GM21825 (cell line): ENCODE results near the gene TEAD1.

Experiments used
- ATAC-seq: cut with Tn5 transposase; IDR thresholded peaks from one replicate; pipeline ENCODE4 v1.9.1; 2021; ENCODE audit warnings: mild to moderate bottlenecking, moderate library complexity; ENCODE audit not compliant: unreplicated experiment

TEAD1 gene

DNA sequence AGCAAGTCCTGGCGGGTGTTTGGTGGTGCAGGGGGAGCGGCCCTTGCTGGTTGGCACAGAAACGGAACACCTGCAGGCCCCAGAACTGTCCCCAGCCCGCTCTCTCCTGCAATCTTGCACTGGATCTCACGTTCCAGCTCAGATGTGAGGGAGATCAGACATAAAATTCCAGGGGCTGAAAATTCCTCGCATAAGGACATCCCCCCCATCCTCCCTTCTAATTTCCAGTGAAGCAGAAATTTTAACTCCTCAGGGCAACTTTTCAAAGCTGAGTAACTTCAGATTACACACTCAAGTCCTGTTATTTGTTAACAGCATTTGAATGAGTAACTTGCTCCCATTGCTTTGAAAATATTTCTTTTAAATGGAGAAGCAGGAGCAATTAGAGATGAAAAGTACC is 294.6 kb downstream of the TEAD1 start:
- no peak for ATAC-seq

DNA sequence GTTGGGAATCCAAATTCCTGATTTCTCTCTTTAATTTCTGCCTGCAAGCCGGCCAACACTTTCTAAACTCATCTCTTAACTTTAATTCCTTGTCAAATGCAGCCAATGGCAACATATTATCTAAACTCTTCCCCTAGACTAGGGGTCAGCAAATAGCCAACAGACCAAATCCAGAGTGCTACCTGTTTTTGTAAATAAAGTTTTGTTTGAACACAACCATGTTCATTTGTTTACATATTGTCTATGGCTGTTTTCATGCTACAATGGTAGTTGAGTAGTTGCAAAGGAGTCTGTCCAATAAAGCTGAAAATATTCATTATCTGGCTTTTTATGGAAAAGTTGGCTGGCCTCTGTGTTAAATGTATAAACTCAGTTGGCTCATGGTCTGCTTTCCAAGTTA is 297.7 kb downstream of the TEAD1 start:
- ATAC-seq = no peak

DNA sequence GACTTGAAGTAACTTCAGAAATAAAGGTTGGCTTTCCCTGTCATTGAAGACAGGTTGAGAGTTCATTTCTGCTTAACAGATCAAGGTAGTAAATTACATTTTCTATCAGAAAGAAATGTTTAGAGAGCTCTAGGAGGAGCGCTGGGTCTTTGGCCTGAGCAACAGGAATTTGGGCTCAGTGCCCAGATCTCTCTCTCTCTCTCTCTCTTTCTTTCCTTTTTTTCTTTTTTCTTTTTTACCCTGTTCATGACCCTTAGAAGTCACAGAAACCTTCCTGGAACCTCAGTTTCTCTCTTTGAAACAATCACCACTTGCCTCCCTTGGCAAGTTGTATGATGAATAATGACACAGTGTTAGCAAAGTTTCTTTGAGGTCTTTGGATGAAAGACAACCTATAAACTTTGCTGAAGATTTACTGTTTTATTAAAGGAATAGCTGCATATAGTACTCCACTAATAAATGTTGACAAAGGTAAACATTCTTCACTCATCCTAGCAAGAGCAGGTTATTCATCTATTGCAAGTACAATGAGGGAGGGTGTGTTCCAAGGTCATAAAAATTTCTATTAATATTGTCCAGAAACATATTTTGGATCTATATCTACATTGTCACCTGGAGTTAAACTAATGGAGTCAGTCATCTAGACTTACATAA is 299.4 kb downstream of the TEAD1 start:
- ATAC-seq = no peak

DNA sequence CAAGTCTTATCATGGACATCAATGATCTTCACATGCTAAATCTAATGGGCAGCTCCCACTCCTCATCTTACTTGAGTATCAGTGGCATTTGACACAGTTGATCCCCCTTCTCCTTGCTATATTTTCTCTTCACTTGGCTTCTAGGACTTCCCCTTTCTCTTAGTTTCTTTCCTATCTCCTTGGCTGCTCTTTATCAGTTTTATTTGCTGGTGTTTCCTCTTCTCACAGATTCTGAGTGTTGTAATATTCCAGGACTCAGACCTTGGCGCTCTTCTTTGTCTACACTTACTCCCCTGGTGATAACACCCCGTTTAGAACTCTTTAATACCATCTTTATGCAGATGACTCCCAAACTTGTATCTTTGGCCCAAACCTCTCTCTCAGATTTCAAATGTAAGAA is 301.0 kb downstream of the TEAD1 start:
- no peak for ATAC-seq

DNA sequence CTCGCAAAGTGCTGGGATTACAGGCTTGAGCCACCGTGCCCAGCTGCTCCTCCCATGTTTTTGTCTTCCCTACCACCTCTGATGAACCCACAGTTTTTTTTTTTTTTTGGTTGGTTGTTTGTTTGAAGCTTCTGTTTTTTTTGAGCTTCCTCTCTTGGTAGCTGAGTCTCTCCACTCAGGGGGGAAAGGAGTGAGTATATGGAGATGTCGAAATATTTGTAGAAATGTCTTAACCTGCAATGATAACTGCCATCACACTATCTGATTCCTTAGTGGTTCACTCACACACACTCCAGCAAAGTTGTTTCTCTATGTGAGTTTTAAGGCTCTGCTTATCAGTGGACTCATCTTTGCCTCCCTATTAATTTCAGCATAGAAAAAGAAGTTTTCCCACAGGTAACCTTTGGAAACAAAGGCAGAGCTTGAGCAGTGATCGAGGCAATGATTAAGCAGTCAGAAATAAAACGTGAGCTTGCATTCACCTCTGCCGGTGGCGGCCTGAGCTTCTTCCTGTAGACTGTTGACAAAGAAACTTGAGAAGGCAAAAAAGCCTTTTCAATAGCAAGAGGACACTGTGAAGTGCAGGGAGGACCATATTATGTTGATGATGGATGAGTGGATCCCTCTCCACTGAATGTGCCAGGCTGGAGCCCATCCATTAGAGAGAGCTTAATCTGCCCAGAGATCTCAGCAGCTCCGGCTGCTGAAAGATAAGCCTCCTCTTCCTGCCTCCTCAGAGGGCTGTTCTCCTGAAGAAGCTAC is 305.9 kb downstream of the TEAD1 start:
- ATAC-seq = no peak

DNA sequence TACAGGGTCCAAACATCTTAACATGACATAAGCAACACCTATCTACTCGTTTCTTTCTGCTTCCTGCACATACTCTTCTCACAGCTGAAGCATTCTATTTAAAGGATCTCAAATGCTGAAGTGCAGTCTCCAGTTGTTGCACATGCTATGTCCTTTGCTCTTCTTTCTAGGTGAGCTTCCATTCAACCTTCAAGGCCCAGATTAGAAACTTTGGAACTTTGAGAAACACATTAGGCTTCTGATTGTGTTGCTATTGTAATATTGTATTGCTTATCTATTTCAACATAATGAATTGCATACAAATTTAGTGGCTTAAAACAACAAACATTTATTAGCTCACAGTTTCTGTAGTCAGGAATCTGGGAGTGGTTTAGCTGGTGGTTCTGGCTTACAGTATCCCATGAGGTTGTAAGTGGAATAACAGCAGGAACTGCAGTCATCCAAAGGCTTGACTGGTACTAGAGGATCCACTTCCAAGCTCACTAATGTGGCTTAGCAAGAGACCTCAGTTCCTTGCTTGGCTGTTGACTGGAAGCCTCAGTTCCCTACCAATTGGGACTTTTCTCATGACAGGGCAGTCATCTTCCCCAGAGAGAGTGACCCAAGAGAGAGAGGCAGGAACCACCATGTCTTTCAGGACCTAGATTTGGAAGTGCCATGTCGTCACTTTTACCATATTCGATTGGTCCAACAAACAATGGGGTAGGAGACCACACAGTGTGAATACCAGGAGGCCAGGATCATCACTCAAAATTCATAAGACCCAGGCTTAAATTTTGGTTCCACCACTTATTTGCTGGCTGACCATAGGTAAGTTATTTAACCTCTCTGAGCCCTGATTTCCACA is 307.7 kb downstream of the TEAD1 start:
- ATAC-seq = no peak

DNA sequence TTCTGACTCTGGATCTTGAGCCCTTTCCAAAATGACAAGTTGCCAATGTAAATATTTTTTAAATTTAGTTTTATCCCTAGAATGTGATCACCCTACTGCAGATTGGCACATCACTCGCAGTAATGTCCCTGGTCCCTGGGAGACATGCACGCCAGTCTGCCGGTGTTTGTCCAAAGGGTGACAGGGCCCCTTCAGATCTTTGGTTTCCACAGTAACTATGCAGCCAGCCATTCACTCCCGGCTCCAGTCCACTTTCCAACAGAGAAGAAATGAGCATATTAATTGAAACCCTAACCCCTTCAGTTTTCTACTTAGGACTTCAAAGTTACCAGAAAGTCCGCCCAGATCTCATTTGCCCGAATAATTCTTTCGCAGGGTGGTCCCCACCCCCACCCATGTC is 309.1 kb downstream of the TEAD1 start:
- no peak for ATAC-seq

DNA sequence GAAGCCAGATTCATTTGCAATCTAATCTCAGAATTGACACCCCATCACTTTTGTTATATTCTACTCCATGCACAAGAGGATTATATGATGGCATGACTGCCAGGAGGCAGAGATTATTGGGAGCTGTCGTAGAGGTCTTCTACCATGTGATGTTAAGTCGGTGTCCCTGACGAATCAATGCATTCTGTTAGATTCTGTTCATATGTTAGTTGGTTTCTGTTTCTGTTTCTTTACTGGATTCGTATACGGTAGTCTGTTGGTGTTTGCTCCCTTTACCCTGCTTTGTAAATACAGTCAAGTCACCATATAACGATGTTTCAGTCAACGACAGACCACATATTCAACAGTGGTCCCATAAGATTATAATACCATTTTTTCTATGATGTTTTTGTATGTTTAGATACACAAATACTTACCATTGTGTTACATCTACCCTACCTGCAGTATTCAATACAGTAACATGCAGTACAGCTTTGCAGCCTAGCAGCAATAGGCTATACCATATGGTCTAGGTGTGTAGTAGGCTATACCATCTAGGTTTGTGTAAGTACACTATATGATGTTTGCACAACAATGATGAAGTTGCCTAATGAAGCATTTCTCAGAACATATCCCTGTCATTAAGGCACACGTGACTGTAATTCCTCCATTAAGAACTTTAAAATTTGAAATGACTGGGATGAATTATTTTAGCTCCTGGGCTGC is 312.1 kb downstream of the TEAD1 start:
- ATAC-seq = no peak

DNA sequence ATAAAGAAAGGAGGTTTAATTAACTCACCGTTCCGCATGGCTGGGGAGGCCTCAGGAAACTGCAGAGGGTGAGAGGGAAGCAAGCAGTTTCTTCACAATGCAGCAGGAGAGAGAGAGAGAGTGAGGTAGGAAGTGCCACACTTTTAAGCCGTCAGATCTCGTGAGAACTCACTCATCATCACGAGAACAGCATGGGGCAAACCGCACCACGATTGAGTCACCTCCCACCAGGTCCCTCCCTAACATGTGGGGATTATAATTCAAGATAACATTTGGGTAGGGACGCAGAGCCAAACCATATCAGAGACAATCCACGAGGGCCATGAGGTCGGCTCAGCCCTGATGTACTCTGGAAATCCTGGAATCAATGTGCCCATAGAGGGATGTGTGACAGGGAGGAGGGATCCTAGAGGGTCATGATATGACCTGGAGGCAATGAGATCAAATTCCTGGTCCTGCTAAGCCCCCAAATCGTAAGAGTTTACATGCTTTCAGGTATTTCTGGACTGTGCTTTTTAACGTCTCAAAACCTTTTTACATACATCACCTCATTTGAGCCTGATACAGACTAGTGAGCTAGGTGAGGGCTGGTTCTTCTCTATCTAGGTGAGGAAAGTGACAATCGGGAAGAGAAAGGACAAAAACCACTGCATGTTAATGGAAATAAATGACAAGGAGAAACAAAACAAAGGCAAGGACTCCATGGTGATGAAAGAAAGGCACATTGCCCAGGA is 315.4 kb downstream of the TEAD1 start:
- ATAC-seq = no peak

DNA sequence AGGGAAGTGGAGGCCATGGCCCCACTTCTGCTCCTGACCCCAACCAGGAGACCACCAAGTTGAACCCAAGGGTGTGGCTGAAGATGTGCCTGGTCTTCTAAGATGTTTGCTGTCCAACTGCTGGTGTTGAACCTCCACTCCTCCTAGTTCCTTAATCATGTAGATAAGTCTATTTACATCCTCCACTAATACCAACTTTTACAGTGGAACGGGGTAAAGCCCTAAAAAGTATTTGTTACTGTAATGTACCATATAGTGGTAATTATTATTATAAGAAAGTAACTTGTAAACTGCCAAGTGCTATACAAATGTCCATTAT is 315.9 kb downstream of the TEAD1 start:
- ATAC-seq = no peak

DNA sequence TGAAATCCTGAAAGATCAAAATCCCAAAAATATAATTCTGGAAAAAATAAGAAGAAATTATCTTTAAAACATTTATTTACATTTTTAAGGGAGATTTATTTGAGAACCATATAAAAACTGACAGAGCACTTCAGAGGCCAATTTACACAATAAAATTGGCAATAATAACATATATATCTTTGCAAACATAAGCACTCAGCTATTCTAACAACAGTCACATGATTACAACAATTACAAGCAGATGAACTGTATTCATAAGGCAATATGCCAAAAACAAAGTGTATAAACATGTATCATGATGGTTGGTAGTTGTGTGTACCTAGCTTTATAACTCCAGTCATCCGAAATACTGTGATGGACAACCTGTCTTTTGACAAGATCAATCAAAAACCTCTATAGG is 317.2 kb downstream of the TEAD1 start:
- no peak for ATAC-seq

DNA sequence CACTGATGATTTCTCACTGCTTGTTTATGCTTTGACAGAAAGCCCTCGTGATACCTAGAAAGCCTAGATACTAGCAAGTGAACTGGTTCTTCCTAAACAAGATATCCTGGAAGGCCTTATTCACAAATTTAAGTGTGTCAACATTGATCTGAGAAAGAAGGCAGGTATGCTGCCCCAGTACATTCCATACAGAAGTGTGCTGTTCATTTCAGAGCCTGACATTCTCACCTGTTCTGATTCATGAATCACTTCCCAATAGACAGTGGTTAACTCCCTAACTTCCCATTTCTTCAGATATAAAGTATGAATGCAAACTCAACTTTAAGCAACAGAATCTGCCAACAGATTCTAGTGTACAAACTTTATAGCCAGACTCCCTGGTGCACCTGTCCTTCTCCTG is 319.4 kb downstream of the TEAD1 start:
- ATAC-seq = no peak
